Measurements from ENCODE around the gene HDC. TPM values are rescaled to one million over a fixed set of nuclear protein-coding genes. Genes with fewer than 3 reads are reported as not detected.

Gene HDC
- polyA plus RNA-seq, 5 donors, result 0.47 to 3.5 (median 1.0) TPM

DNA sequence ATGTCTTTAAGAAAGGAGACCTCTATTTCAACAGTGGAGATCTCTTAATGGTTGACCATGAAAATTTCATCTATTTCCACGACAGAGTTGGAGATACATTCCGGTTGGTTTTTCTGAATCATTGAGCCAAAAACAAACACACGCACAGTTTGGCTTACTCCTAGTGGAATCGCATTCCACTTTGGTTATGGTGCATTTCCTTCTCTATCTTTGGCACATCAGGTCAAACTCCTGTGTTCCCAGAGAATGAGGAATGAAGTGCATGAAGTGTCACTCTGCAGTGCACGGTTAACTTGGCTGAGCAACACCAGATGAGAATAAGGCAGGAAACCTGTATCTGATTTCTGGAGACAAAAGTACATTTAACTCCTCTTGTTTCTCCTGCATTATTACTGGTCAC, 38.5 kb downstream of the HDC start:
- no peak for DNase-seq

DNA sequence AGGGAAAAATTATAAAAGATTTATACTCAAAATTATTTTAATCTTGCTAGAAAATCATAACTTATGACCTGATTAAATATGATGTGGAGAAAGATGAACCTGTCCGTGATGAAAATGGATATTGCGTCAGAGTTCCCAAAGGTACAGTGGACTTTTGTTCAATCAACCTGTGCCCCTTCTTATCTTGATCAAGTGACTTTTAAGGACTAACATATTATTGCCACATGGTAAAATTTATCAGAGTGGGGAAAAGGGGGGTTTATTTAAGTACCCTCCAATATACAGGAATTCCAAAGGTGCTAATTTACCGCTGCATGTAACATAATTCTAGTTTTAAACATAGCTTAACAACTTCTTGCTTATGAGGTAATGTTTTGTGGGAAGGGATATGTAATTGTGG, 39.6 kb downstream of the HDC start:
- DNase-seq, result no peak

DNA sequence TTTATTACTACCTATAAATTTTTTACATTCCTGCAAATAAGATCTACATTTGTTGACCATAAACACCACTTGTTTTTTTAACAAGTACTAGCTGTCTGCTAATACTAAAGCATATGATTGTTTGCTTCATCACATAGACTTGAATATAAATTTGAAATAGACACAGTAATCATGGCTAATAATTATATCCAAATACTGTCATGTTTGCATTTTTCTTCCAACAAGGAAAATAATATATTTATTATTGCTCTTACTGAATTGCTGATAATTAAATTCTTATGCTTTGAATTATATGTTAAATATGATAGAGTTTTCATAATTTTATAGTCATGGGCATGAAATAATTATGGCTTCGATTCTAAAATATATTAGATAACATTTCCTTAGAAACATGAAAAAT, 40.5 kb downstream of the HDC start:
- no peak for DNase-seq

DNA sequence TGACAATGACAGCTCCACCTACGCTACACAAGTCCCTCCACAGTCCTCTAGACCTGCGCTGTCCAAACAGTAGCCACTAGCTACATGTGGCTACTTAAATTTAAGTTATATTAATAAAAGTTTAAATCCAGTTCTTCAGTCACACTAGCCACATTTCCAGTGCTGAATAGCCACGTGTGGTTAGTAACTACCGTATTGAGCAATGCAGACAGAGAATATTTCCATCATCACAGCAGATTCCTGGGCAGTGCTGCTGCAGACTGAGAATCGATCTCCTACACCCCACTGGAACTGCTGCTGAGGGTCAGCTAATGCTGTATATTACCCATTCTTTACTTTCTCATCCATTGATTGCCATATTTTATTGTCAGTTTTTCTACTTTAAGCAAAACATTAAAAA, 40.9 kb downstream of the HDC start:
- no peak for DNase-seq

DNA sequence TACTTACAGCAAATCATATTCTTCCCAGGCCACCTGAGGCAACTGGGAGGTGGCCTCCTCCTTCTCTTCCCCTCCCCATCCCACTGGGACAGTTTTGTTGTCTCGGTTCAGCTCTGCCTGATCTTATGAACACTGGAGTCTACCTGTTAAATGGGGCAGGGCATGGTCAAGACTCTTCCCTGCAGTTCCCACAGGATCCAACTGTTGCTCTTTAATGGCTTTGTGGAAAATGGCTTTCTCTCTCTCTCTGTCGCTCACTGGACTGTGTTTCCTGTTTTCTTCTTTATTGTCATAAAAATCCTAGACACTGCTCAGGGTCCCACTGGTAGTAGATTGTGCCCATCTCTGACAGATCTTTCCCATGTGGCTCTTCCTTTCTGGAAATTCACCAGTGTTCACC, 43.3 kb downstream of the HDC start:
- DNase-seq, result no peak

DNA sequence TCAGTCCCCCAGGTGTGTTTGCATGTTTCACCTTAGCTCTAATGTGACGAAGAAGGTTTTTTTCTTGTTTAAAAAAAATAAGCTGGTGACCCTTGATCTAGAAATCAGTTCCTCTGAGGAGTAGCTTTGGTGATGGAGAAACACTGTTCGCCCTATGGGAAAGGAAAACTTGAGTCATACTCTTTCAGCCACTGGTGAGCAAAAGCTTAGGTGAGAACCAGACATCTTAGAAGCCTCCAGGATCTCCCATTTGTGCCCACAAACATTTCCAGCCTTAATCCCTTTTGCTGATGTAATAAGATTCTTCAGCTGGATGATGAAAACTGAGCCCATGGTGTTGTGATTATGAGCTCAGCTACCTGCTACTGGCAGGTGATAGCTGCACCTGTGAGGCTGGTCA, 45.7 kb downstream of the HDC start:
- no peak for DNase-seq

DNA sequence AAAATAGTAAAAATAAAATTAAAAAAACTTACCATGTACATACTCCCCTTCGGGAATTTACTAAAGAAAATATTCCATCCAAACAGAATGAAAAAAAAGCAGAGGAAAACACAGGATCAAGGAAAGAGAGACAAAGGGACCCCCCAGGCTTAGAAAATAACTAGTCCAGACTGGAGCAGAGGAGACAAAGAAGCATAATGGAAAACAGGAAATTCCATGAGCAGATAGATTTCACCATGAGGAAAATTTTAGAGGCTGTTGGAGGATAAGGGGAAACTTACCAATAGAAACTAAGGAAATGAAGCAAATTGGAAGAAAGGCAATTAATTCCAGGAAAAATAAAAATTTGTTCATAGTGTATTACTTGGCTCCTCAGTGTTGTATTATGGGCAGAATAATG, 46.8 kb downstream of the HDC start:
- no peak for DNase-seq

DNA sequence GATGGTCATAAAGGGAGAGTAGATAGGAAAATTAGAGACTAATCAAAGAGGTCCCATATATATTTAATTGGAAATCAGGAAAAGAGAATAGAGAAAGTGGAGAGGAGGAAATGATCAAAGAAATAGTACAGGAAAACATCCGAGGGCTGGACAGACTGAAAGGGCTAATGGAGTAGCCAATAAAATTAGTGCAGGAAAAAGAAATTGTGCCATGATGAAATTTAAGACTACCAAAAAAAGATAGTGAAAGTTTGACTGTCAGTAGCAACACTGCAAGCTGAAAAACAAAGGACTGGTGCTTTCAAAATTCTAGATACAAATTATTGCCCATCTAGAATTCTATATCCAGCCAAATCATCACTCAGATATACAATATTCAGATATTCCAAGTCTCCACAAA, 47.2 kb downstream of the HDC start:
- no peak for DNase-seq

DNA sequence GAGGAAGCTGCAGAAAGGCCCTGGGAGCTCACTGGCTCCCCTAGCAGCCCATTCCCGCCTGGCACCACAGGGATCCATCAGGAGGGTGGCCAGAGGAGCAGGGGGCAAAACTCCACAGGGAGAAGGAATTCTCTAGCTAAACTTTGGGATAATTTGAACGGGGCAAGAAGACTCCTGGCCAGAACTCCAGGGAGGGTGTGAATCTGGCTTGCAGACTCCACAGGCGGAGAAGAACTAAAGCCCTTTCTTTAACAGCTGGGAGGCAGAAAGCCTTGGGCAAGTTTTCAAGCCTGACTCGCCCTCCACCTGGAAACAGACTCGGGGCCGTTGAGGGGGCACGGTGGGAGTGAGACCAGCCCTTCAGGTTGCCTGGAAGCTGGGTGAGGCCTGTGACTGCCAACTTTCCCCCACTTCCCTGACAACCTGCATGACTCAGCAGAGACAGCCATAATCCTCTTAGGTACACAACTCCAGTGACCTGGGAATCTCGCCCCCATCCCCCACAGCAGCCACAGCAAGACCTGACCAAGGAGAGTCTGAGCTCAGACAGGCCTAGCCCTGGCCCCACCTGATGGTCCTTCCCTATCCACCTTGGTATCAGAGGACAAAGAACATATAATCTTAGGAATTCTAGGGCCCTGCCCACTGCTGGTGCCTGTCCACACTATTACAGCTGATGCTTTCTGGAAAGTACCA, 54.9 kb downstream of the HDC start:
- DNase-seq, result no peak

DNA sequence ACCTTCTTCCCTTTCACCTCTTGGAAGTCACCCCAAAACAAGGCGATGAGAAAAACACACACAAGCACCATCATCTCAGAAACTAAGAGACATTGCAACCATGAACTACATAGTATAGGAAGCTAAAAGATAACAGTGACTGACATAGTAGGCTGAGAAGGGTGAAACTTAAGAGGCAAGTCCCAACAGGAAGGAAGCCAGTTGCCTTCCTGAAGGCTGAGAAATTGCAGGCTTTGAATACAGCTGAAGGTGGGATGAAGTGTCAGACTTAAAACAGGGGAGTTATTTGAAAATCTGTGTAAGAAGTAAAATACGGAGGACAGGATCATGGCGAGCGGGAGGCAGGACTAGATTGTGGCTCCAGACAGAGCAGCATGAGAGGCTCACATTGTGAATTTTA, 55.7 kb downstream of the HDC start:
- DNase-seq, result no peak

DNA sequence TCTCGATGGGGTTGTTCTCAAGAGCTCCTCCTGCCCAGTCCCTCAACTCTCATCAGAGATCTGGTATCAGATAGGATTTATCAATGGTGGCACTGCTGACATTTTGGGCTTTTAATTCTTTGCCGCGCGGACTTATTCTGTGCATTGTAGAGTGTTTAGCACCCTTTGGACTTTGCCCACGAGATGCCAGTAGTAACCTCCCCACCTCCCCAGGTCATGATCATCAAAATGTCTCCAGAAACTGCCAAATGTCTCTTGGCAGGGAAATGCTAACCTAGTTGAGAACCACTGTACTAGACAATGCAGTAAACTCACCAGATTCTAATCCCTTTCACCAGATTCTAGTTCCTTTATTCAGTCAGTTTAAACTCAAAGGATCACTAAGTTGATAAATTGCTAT, 59.5 kb downstream of the HDC start:
- no peak for DNase-seq

DNA sequence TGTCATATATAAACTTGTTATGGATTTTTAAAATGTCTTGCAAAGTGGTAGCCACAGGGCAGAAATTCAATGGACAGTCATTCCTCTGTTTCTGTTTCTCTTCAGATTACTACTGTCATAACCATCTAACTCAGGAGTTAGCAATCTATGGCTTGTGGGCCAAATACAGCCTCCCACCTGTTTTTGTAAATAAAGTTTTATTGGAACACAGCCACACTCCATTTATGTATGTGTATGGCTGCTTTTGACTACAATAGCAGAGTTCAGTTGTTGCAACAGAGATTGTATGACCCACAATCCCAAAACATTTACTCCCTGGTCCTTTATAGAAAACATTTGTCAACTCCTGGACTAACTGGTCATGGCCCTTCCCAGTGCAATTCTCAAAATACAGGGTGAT, 63.5 kb downstream of the HDC start:
- DNase-seq, result no peak

DNA sequence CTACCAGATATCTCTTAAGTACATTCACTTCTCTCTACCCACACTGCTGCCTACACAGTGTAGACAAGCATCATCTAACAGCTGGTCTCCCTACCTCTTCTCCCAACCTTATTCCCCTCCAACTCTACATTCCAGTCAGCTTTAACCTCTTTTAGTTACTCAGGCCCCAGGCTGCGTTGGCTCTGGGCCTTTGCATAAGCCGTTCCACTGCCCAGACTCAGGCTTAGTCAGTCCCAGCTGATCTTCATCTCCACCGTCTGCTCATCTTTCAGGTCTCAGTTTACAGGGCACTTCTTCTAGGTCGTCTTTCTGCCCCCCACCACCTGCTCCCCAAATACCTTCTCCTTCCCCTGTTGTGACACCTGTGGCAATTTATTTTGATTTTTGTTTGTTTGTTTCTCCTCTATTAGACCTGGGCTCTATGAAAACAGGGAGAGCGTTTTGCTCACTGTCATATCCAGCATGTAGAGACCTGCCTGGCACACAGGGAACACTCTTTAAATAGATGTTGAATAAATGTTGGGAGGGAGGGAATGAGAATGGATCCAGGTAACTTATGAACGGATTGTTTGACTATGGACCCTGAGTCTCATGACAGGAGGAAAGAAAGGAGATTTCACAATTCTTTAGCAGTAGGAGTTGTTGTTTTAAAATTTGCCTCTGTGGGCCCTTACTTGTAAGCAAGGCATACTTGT, 72.5 kb downstream of the HDC start:
- DNase-seq, result no peak

DNA sequence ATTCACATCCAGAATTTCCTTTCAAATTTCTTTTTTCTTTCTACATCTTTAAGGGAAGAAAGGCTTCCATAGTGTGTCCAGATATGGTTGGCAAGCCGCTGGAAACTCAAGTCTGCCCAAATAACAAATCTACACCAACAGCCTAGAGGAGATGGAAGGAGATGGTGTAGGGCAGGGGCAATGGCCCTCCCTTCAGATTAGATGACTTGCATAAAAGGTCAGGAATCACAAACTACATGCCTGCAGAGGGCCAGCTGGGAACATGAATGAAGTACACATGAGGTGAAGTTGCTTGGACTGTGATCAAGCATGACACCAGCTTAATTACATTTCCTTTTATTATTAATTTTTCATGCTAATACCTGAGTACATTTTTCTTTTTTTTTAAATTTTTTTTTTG, 73.4 kb downstream of the HDC start:
- no peak for DNase-seq

Other genes starting within 250 kb of the HDC start
- gene ATP8B4, start 146.5 kb downstream of the HDC start, polyA plus RNA-seq (ENCODE audit: insufficient read depth in 1 of 5, insufficient read length in 5 of 5, low replicate concordance in 1 of 5), result 1 to 10 TPM; 1.7 to 3.0 (median 2.2) TPM
- gene SLC27A2, start 83.5 kb downstream of the HDC start, polyA plus RNA-seq (ENCODE audit: insufficient read depth in 1 of 5, insufficient read length in 5 of 5, low replicate concordance in 1 of 5), result 1 to 10 TPM; 4.0 to 8.8 (median 7.4) TPM
- 10 to 100 TPM; 29.3 to 43.1 (median 38.9) TPM for gene GABPB1, start 89.5 kb upstream of the HDC start, polyA plus RNA-seq (ENCODE audit: insufficient read depth in 1 of 5, insufficient read length in 5 of 5, low replicate concordance in 1 of 5)
- gene USP8, start 158.7 kb upstream of the HDC start, polyA plus RNA-seq (ENCODE audit: insufficient read depth in 1 of 5, insufficient read length in 5 of 5, low replicate concordance in 1 of 5), result 10 to 100 TPM; 43.2 to 73.4 (median 62.7) TPM